OCI-LY1 (cell line): ENCODE results near the gene ZNF407.
A peak's percentile ranks its signal among the peaks of the same experiment; 100 is the strongest.

Experiments used
- H2AFZ ChIP-seq: fragments of 200-600 bp; sonication (generic), shearing (Covaris generic); 2 replicates; pipeline ENCODE4 v1.6.0; 2014; ENCODE audit warnings: antibody characterized with exemption, mild to moderate bottlenecking, low read length
- H3F3A ChIP-seq: fragments of 200-600 bp; sonication (generic), shearing (Covaris generic); 2 replicates; pipeline ENCODE4 v1.6.0; 2014; ENCODE audit warnings: mild to moderate bottlenecking, antibody characterized with exemption, low read length, moderate library complexity; ENCODE audit not compliant: insufficient read depth
- H3K27ac ChIP-seq: fragments of 200-600 bp; sonication (generic); 2 replicates; pipeline ENCODE4 v1.5.1; 2014; ENCODE audit warnings: low read length, mixed run types, mild to moderate bottlenecking, low read depth; ENCODE audit not compliant: poor library complexity, severe bottlenecking
- H3K27me3 ChIP-seq: fragments of 200-600 bp; sonication (generic); 2 replicates; pipeline ENCODE4 v1.6.0; 2014; ENCODE audit warnings: antibody characterized with exemption, mild to moderate bottlenecking, low read length, moderate library complexity; ENCODE audit not compliant: insufficient read depth
- H3K36me3 ChIP-seq: fragments of 200-600 bp; sonication (generic); 2 replicates; pipeline ENCODE4 v1.6.1; 2014; ENCODE audit warnings: mild to moderate bottlenecking, antibody characterized with exemption, low read length, moderate library complexity, mixed read lengths; ENCODE audit not compliant: insufficient read depth
- H3K4me1 ChIP-seq: fragments of 200-600 bp; sonication (generic); 2 replicates; pipeline ENCODE4 v1.5.1; 2014; ENCODE audit warnings: mild to moderate bottlenecking, low read length, moderate library complexity; ENCODE audit not compliant: insufficient read depth, severe bottlenecking
- H3K4me2 ChIP-seq: fragments of 200-600 bp; sonication (generic), shearing (Covaris generic); 2 replicates; pipeline ENCODE4 v1.6.1; 2014; ENCODE audit warnings: low read length
- H3K4me3 ChIP-seq: fragments of 200-600 bp; sonication (generic); 2 replicates; pipeline ENCODE4 v1.5.1; 2014; ENCODE audit warnings: low read length, low read depth, mild to moderate bottlenecking, mixed read lengths; ENCODE audit not compliant: poor library complexity, severe bottlenecking
- H3K79me2 ChIP-seq: fragments of 200-600 bp; shearing (Covaris generic); 2 replicates; pipeline ENCODE4 v1.6.1; 2016; ENCODE audit warnings: mixed run types, low read length, mixed read lengths; ENCODE audit not compliant: insufficient read depth
- H3K9ac ChIP-seq: fragments of 200-600 bp; sonication (generic), shearing (Covaris generic); 2 replicates; pipeline ENCODE4 v1.6.1; 2014; ENCODE audit warnings: mild to moderate bottlenecking, low read length, mixed read lengths
- H3K9me2 ChIP-seq: fragments of 200-600 bp; sonication (generic), shearing (Covaris generic); 2 replicates; pipeline ENCODE4 v1.6.1; 2014; ENCODE audit warnings: low read depth, mild to moderate bottlenecking, low read length, mixed read lengths
- H3K9me3 ChIP-seq: fragments of 200-600 bp; shearing (Covaris generic); 2 replicates; pipeline ENCODE4 v1.6.1; 2014; ENCODE audit warnings: low read length, mixed read lengths
- H4K20me1 ChIP-seq: fragments of 200-600 bp; sonication (generic), shearing (Covaris generic); 2 replicates; pipeline ENCODE4 v1.6.0; 2016; ENCODE audit warnings: mild to moderate bottlenecking, low read length; ENCODE audit not compliant: insufficient read depth
- CTCF ChIP-seq: fragments of 200-600 bp; sonication (generic), shearing (Covaris generic); IDR thresholded peaks from 2 replicates; pipeline ENCODE4 v1.5.1; 2017; ENCODE audit warnings: mild to moderate bottlenecking, antibody characterized with exemption, low read length, moderate library complexity, mixed read lengths
- EZH2 ChIP-seq: fragments of 200-600 bp; sonication (generic), shearing (Covaris generic); IDR thresholded peaks from 2 replicates; pipeline ENCODE4 v1.8.0; 2017; ENCODE audit warnings: borderline replicate concordance, mixed run types, mild to moderate bottlenecking, antibody characterized with exemption, low read length, moderate library complexity, mixed read lengths

Gene ZNF407

DNA sequence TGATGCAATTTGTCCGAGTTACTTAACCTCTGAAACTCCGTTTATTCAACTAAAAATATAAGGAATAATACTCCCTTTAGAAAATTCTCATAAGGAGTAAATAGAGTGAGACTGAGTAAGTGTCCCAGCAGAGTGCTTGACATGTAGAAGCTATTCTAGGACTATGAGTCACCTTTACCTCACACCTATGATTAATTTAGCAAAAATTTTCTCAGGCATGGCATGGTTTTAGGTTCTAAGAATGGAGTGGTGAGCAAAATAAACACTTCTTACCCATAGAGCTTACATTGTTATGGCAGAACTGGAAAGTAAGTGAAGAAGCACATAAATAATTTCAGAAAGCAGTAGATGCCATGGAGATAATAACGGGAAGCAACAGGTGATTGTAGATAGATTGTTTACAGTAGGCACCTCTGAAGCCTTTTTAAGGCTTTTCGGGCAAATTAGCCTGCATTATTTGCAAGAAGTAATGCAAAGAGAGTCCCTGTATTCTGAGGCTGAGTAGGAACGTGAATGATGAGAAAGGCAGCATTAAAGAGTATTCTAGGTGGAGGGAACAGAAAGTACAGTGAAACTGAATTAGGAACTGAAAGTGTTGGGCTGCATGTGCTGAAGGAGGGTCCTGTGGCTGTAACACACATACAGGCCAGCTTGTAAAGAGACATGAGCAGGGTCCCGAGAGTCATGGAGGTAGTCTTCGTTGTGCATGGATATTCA lies 209.2 kb downstream of the ZNF407 start:
- Histone ChIP-seq H3K27me3 (no peaks in the 10 kb centered on the region), H3K9me2 (no peaks in the 10 kb centered on the region), H3K4me3 (peak overlapping the region; percentile 30), H3K27ac (peak overlapping the region; percentile 58), H2AFZ (no peak overlapping the region; the same call in 1 of the 2 replicates), H4K20me1 (no peaks in the 10 kb centered on the region), H3K36me3 (no peaks in the 10 kb centered on the region), H3K4me2 (peak overlapping the region; percentile 56), H3F3A (no peaks in the 10 kb centered on the region), H3K4me1 (peaks cover 27% of the 10 kb centered on the region), H3K9me3 (no peaks in the 10 kb centered on the region), H3K79me2 (no peaks in the 10 kb centered on the region), H3K9ac (peak overlapping the region; percentile 26)
- no peak for TF ChIP-seq EZH2
- no peak for TF ChIP-seq CTCF

GRCh38 chr18:74817576-74817975 lies 219.9 kb downstream of the ZNF407 start:
- H2AFZ ChIP-seq = no peak overlapping the region
- TF ChIP-seq EZH2 = no peak
- no peak for TF ChIP-seq CTCF
- H3K9me2 ChIP-seq = no peaks in the 10 kb centered on the region
- H3K4me1 ChIP-seq = no peaks in the 10 kb centered on the region
- H3K9me3 ChIP-seq = no peaks in the 10 kb centered on the region
- H3K27me3 ChIP-seq = no peaks in the 10 kb centered on the region
- no peaks in the 10 kb centered on the region for H3F3A ChIP-seq
- H3K27ac ChIP-seq = no peak overlapping the region
- H3K36me3 ChIP-seq = no peaks in the 10 kb centered on the region
- no peaks in the 10 kb centered on the region for H3K79me2 ChIP-seq
- H3K9ac ChIP-seq = no peak overlapping the region
- no peaks in the 10 kb centered on the region for H4K20me1 ChIP-seq
- H3K4me3 ChIP-seq = no peak overlapping the region
- no peak overlapping the region for H3K4me2 ChIP-seq

DNA sequence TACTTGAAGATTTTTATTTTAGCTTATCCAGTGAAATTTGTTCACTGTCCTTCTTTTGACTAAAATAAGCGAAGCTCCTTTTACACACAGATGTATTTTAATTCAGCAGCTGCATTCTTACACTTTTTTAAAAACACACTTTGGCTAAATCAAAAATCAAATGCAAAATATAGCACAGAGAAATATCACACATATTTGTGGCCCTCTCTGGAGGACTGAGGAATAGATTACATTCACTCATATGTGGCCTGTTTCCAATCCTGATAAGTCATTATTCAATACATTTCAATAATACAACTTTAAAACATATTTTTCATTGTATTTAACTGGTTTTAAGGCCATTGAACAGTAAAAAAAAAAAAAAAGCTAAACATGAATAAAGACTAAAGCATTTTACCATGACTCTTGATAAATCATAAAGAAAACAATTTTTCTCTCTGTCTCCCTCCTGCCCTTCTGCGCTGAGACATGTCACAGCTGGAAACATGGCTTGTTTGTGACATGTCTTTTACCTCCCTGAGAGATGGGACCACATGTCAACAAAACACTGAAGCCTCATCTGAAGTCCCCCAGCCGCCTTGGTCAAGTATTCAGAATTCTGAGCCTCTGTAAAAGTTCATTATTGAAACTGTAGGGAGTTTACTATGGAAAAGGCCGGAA lies 221.0 kb downstream of the ZNF407 start:
- no peak overlapping the region for H2AFZ ChIP-seq
- H3K9me2 ChIP-seq = no peaks in the 10 kb centered on the region
- no peak overlapping the region for H3K9ac ChIP-seq
- H3K79me2 ChIP-seq = no peaks in the 10 kb centered on the region
- H3K4me3 ChIP-seq = no peak overlapping the region
- TF ChIP-seq CTCF (no peak), EZH2 (no peak)
- H3K4me2 ChIP-seq = no peak overlapping the region
- H3K4me1 ChIP-seq = no peaks in the 10 kb centered on the region
- no peaks in the 10 kb centered on the region for H4K20me1 ChIP-seq
- H3F3A ChIP-seq = no peaks in the 10 kb centered on the region
- H3K9me3 ChIP-seq = no peaks in the 10 kb centered on the region
- H3K27me3 ChIP-seq = no peaks in the 10 kb centered on the region
- no peaks in the 10 kb centered on the region; the same call in 1 of the 2 replicates for H3K36me3 ChIP-seq
- H3K27ac ChIP-seq = no peak overlapping the region
